ENCODE results near the gene TGFB1.
"Not testable (repeated sequence)": the region's sequence is repeated elsewhere in the genome, so short reads cannot be mapped to it uniquely, and the experiment has no call there.

The TGFB1 gene

DNA sequence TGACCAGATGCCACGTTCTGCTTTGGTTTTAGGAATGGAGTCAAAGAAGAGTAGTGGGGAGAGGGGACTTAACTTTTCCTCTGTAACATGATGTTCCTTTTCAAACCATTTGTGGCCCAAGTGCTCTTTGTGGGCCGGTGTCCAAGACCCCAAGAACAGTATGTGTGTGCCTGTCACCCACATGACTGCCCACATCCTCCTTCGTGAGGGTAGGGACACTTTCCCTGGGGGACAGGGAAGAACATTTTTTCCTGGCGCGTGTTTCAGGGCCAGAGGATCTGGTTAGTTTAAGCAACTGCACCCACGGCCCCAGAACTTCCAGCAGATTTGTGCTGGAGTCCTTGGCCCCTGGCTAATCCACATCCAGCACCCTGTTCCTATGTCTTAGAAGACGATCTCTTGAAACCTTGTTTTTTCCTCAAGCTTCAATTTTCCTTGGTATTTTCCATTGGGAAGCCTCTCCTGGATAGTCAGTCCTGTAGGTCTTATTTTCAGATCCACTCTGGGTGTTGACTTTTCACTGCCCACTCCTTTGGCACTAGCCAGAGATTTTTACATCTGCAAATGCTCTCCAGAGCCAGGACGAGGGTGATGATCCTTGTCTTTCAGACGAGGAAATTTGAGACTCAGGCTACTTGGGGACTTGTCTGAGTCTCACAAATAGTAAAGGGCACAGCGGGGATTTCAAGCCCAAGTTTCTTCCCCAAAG is 54.5 kb downstream of the TGFB1 start:
- TF ChIP-seq, protein P1, sequence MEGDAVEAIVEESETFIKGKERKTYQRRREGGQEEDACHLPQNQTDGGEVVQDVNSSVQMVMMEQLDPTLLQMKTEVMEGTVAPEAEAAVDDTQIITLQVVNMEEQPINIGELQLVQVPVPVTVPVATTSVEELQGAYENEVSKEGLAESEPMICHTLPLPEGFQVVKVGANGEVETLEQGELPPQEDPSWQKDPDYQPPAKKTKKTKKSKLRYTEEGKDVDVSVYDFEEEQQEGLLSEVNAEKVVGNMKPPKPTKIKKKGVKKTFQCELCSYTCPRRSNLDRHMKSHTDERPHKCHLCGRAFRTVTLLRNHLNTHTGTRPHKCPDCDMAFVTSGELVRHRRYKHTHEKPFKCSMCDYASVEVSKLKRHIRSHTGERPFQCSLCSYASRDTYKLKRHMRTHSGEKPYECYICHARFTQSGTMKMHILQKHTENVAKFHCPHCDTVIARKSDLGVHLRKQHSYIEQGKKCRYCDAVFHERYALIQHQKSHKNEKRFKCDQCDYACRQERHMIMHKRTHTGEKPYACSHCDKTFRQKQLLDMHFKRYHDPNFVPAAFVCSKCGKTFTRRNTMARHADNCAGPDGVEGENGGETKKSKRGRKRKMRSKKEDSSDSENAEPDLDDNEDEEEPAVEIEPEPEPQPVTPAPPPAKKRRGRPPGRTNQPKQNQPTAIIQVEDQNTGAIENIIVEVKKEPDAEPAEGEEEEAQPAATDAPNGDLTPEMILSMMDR (IDR thresholded peaks at IDR 0.05; ENCODE audit: extremely low read depth, insufficient read depth, missing control alignments): no peak
- in situ Hi-C loops (cut with MboI; ENCODE audit: low pct_unique_long_range_greater_than_20kb, low sequenced_read_pairs, unreplicated experiment): no loop called here
- DNase-seq (ENCODE audit: low spot score): no peak

DNA sequence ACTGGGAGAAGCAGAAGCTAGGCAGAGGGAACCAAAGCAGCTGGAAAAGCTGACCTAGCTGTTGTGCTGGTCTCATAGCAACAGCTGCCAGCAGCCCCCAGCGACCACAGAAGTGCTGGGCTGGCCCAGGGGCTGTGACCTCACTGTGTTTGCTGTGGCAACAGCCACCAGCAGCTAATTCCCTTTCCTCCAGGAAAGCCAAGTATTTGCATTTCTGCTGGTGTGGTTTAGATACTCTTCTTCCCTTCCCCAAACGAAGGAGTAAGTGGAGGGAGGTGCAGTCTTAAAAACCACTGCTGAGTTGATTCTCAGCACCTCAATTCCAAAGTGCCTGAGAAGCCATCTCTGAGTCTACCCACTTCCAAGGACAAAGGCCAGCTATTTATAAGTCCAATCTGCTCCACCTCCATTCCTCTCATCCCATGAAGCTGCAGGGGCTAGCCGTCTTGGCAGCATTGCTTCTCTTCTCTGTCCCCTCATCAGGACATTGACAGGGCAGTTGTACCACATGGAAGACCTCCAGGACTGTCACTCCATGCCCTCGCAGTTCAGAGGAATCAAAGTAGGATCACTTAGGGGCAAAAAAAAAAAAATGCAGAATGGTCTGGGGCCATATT is 55.3 kb downstream of the TGFB1 start:
- DNase-seq (ENCODE audit: low spot score): no peak
- TF ChIP-seq, protein P1 (IDR thresholded peaks at IDR 0.05; ENCODE audit: extremely low read depth, insufficient read depth, missing control alignments): no peak
- in situ Hi-C loops (cut with MboI; ENCODE audit: low pct_unique_long_range_greater_than_20kb, low sequenced_read_pairs, unreplicated experiment): no loop called here

DNA sequence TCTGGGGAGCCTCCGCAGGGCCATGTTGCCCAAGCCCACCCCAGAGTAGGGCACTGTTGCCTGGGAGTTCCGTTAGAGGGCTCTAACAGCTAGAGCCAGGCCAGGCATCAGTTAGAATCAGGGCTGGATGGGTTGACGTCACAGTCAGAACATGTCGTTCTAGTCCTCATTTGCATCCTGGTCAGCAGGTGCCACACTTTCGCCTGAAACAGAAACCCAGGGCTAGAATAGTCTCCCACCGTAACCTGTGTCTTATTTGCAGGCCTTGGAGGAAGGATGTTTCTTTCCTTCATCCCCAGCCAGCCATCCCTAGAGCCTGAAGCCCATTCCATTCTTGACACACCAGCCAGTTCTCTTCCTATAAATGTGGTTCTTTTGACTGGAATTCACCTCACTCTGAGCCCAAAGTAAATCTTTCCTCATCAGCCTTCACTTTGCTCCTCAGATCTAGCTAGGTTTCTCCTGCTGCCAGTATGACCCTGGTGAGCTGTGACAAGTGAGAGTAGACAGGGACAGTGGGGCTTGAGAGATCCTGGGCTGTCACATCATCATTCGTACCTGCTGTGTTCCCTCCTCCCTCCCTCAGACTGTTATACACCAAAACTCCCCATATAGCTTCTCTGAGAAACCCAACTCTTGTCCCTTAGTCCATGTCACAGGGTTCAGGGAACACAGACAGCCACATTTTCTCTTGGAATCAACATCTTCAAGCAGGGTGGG is 55.9 kb downstream of the TGFB1 start:
- in situ Hi-C loops (cut with MboI; ENCODE audit: low pct_unique_long_range_greater_than_20kb, low sequenced_read_pairs, unreplicated experiment): no loop called here

DNA sequence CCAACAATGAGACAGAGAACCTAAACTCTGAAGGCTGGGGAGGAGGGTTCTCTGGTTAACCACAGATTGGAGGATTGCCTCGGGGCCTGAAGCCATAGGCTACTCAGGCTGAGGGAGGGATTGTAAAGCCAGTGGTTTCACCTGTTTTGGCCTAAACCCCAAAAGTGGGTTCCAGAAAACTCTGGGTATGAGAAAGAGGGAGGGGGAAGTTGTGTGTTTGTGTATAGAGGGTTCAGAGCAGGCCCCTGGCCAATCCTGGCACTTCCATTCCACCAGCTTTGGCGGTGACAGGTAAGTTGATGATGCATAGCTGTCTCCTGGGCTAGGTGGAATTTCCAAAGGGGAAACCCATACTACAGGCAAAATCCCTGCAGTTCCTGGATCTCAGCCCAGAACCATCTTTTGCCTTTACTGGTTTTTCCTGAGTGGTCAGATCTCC is 57.3 kb downstream of the TGFB1 start:
- in situ Hi-C loops (cut with MboI; ENCODE audit: low pct_unique_long_range_greater_than_20kb, low sequenced_read_pairs, unreplicated experiment): no loop called here
- no peak for DNase-seq (ENCODE audit: low spot score)
- TF ChIP-seq, protein P1 (IDR thresholded peaks at IDR 0.05; ENCODE audit: extremely low read depth, insufficient read depth, missing control alignments): no peak

More for the DNA sequence above, 55.9 kb downstream of the TGFB1 start:
- peak; percentile 90 for DNase-seq (ENCODE audit: low spot score)
- TF ChIP-seq, protein P1 (IDR thresholded peaks at IDR 0.05; ENCODE audit: extremely low read depth, insufficient read depth, missing control alignments): peak; percentile 28

DNA sequence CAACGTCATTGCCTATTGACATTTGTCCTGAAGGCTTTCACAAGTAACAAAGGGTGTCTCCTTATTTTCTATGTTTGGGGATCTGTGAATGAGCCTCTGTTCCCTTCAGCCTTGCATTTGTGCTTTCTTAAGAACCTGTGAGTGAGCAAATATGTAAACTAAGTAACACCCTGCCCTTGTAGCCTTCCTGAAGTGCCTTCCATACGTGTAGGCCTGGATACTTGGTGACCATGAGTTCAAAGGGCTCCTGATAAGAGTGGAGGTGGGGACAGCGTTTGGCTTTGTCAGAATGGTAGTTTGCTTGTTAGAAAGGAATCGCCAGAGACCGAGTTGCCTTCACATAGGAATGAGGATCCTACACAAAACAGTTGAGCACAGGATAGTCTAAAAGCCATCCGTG is 58.2 kb downstream of the TGFB1 start:
- DNase-seq (ENCODE audit: low spot score): no peak
- in situ Hi-C loops (cut with MboI; ENCODE audit: low pct_unique_long_range_greater_than_20kb, low sequenced_read_pairs, unreplicated experiment): no loop called here
- TF ChIP-seq, protein P1 (IDR thresholded peaks at IDR 0.05; ENCODE audit: extremely low read depth, insufficient read depth, missing control alignments): no peak

DNA sequence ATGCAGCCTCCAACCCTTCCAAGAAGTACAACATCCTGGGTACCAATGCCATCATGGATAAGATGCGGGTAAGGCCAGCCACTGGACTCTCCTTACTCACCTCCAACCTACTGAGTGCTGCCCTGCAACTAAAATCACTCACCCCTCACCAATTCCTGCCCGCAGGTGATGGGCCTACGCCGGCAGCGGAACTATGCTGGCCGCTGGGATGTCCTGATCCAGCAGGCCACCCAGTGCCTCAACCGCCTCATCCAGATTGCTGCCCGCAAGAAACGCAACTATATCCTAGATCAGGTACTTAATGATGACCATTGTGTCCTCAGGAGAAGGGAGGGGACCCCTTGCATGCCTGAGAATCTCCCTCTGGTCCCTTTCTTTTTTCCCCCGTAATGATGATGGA is 59.3 kb downstream of the TGFB1 start:
- TF ChIP-seq, protein P1 (IDR thresholded peaks at IDR 0.05; ENCODE audit: extremely low read depth, insufficient read depth, missing control alignments): no peak
- no peak for DNase-seq (ENCODE audit: low spot score)
- in situ Hi-C loops (cut with MboI; ENCODE audit: low pct_unique_long_range_greater_than_20kb, low sequenced_read_pairs, unreplicated experiment): no loop called here

DNA sequence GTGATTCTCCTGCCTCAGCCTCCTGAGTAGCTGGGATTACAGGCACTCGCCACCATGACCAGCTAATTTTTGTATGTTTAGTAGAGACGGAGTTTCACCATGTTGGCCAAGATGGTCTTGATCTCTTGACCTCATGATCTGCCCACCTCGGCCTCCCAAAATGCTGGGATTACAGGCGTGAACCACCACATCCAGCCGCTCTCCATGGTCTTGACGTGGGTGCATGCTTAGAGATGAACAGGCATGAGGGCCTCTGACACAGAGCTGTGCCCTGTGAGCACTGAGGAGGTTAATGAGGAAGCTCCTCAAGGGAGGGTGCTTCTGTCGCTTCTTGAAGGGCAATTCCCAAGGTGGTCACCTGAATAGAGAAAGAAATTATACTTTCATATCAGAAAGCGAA is 63.9 kb downstream of the TGFB1 start:
- in situ Hi-C loops (cut with MboI; ENCODE audit: low pct_unique_long_range_greater_than_20kb, low sequenced_read_pairs, unreplicated experiment): not testable (repeated sequence)

More for the DNA sequence above, 63.9 kb downstream of the TGFB1 start:
- not testable (repeated sequence) for DNase-seq (ENCODE audit: low spot score)
